GM21515 (cell line): ENCODE results near the gene FAAP24.
A peak's percentile ranks its signal among the peaks of the same experiment; 100 is the strongest.
"Not testable (repeated sequence)": the region's sequence is repeated elsewhere in the genome, so short reads cannot be mapped to it uniquely, and the experiment has no call there.

Source experiments
- ATAC-seq: cut with Tn5 transposase; IDR thresholded peaks from one replicate; pipeline ENCODE4 v1.9.1; 2021; ENCODE audit not compliant: unreplicated experiment

FAAP24 gene, protein sequence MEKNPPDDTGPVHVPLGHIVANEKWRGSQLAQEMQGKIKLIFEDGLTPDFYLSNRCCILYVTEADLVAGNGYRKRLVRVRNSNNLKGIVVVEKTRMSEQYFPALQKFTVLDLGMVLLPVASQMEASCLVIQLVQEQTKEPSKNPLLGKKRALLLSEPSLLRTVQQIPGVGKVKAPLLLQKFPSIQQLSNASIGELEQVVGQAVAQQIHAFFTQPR

DNA sequence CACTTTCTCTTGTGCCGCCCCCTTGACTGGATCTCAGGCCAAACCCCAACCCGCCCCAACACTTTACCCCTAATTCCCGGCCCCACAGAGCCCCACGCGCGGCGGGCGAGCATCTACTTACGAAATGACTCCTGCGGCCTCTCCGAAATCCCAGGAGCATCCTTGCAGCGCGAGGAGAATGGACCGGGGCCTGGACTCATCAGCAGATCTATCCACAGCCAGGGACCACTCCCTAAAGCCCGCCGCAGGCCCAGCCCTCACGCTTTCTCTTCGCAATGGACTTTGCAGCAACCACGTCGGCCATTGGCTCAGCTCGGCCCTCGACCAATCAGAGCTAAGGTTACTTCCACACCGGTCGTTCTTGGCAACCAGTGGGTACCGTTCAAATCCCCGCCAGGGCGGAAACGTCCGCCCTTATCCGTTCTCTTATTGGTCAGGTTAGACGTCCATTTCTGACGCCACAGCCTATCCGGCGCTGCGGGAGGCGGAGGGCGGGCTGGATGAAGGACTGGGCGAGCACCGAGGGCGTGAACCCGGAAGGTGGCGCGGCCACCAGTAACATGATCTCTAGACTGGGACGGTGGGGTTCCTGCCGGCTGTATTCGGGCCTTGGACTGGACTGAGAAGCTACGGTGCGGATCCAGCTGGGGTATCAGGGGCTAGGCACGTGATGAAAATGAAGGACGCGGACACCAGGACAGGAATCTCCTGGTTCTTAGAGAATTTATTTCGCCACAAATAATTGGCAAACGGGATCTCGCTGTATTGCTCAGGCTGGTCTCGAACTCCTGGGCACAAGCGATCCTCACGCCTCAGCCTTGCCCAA lies at the start of gene FAAP24, which contains the start of gene CEP89:
Gene FAAP24 (plus strand): TSS at position 528 of the 826 bp plus-strand sequence. CDS start 955 bp downstream, outside the sequence.
Gene CEP89 (minus strand): TSS at position 244 of the 826 bp plus-strand sequence. CDS start 84 bp downstream, at position 160.
- peak; percentile 96 for ATAC-seq

GRCh38 chr19:32924200-32924599 lies 47.8 kb upstream of the FAAP24 start:
- ATAC-seq: no peak

GRCh38 chr19:32928806-32929205 lies 43.2 kb upstream of the FAAP24 start:
- no peak for ATAC-seq

DNA sequence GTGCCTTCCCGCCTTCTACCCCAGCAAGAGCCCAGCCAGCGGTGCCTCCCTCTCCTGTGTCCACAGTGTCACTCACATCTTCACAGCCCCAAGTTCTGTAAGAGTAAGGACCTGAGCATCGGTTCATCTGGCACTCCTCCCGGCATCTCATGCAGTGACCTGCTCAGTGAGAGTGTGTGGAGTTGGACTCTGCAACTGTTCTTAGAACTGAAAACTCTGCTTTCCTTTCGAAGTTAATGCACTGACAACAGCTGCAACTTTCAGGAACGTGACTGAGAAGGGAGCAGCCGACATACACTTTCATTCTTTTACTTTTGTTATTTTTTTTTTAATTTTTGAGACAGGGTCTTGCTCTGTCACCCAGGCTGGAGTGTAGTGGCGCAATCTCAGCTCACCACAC lies 41.5 kb upstream of the FAAP24 start:
- ATAC-seq: no peak

DNA sequence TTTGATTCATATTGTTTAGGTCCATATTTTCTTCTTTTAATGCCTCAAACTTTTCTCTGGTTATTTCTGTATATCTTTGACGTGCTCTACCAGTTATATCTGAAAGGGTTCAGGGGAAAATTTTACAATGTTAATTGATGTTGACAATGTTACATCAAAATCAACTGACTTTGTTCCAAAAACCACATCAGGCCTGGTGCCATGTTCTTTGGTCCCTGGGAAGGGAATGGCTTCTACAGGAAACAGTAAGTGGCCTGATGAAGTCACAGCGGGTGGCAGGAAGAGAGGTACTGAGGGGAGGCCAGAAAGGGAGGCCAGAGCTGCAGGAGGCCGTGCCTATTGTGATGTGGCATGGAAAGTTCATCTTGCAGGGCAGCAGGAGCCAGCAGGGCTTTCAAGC lies 38.5 kb upstream of the FAAP24 start:
- ATAC-seq: no peak

- ATAC-seq: no peak
These were observed 36.4 kb upstream of the FAAP24 start for GRCh38 chr19:32935629-32936028.

- no peak for ATAC-seq
These were observed 36.0 kb upstream of the FAAP24 start for GRCh38 chr19:32936065-32936464.

- ATAC-seq: not testable (repeated sequence)
These were observed 30.8 kb upstream of the FAAP24 start for GRCh38 chr19:32941273-32941672.

GRCh38 chr19:32945260-32945659 lies 26.8 kb upstream of the FAAP24 start:
- ATAC-seq: no peak

- ATAC-seq: no peak
These were observed 5.3 kb upstream of the FAAP24 start for GRCh38 chr19:32966750-32967149.

GRCh38 chr19:32969549-32969948 lies 2.5 kb upstream of the FAAP24 start:
- ATAC-seq: no peak

- no peak for ATAC-seq
These were observed 938 bp upstream of the FAAP24 start for GRCh38 chr19:32971012-32971595.

GRCh38 chr19:32976223-32976805 lies 4.3 kb downstream of the FAAP24 start:
- no peak for ATAC-seq

GRCh38 chr19:32977280-32977679 lies 5.2 kb downstream of the FAAP24 start:
- ATAC-seq: no peak

- ATAC-seq: not testable (repeated sequence)
These were observed 5.8 kb downstream of the FAAP24 start for GRCh38 chr19:32977813-32978212.

DNA sequence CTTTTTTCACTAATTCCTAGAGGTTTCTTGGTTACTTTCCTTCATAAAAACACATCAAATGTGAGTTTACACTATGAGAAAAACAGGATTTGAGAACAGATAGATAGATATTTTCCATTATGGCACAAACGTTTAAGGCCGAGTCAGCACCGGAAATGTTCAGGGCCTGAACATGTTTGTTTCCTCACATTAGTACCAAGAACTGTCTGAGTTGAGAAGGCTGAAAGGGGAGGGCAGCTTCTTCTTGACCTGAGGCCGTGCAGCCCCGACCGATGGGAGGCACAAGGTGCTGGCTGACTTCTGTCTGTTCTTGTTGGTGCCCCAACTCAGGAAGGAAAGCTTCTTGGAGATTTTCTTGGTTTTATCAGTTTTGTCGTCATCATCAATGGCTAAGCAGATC lies 7.8 kb downstream of the FAAP24 start:
- ATAC-seq: not testable (repeated sequence)

DNA sequence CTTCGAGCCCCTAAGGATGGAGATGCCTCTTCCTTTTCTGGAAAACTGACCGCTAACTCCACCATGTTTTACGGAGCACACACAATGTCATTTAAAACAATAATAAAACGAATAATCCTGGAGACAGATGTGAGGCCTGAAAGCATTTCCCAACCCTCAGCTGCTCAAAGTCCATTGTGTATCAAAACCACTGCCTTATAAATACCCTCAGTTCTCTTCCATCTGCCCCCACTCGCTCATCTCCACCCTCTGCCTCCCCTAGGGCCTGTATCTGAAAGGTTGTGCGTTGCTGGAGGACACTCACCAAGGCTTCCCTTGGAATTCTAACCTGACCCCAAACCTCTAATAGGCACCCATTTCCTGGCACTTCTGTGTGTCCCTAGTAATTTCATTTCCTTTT lies 10.4 kb downstream of the FAAP24 start:
- ATAC-seq: not testable (repeated sequence)

DNA sequence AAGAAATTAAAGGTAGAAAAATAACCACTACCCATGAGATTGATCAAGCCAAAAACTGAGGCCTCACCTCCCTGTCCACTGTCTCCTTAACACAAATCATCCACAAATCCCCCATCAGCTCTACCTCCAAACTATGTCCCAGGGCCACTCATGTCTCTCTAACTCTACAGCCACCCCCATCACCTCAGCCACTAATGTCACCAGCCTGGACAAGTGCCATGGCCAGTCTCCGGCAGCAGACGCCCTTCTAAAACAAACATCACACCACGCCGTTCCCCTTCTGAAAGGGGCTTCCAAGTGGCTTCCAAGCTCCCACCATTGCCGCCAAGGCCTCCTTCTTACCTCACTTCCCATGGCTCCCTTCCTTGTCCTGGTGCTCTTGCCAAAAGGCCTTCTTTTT lies 16.2 kb downstream of the FAAP24 start:
- not testable (repeated sequence) for ATAC-seq

GRCh38 chr19:32988724-32989123 lies 16.7 kb downstream of the FAAP24 start:
- ATAC-seq: no peak

GRCh38 chr19:32995966-32996365 lies 23.9 kb downstream of the FAAP24 start:
- ATAC-seq: not testable (repeated sequence)

DNA sequence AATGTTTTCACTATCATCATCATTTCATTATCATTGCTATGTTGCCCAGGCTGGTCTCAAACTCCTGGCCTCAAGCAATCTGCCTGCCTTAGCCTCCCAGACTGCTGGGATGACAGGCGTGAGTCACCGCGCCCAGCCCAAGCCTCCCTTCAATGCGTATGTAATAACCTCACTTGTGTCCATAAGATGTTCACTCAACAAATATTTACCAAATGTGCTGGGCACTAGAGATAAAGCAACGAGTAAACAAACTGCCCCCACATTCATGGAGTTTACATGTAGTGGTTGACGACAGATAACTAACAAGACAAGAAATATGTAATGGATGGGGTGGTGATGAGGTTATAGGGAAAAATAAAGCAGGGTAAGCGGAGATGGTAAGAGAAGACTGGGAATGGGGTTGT lies 25.0 kb downstream of the FAAP24 start:
- ATAC-seq: not testable (repeated sequence)
